Loucy (cell line): ENCODE results near the gene OTC.

Experiments
- H2AFZ ChIP-seq: fragments of 200-600 bp; sonication (generic); 2 replicates; pipeline ENCODE4 v1.6.0; 2016; ENCODE audit warnings: antibody characterized with exemption, mild to moderate bottlenecking, low read length, moderate library complexity
- H3F3A ChIP-seq: fragments of 200-600 bp; 2 replicates; pipeline ENCODE4 v1.6.0; 2016; ENCODE audit warnings: antibody characterized with exemption, low read depth, mild to moderate bottlenecking
- H3K27me3 ChIP-seq: fragments of 200-600 bp; sonication (generic); 2 replicates; pipeline ENCODE4 v1.6.1; 2014; ENCODE audit warnings: low read length, mild to moderate bottlenecking; ENCODE audit not compliant: insufficient read depth, poor library complexity, severe bottlenecking
- H3K36me3 ChIP-seq: fragments of 200-600 bp; sonication (generic); 2 replicates; pipeline ENCODE4 v1.6.1; 2016; ENCODE audit warnings: low read length; ENCODE audit not compliant: insufficient read depth
- H3K4me1 ChIP-seq: fragments of 200-600 bp; sonication (generic); 2 replicates; pipeline ENCODE4 v1.5.1; 2014; ENCODE audit warnings: low read length, mild to moderate bottlenecking; ENCODE audit not compliant: insufficient read depth, poor library complexity, severe bottlenecking
- H3K4me2 ChIP-seq: fragments of 200-600 bp; sonication (generic); 2 replicates; pipeline ENCODE4 v1.6.0; 2014; ENCODE audit warnings: antibody characterized with exemption, low read length, low read depth, mild to moderate bottlenecking; ENCODE audit not compliant: poor library complexity, severe bottlenecking
- H3K4me3 ChIP-seq: fragments of 200-600 bp; sonication (generic); 2 replicates; pipeline ENCODE4 v1.5.1; 2014; ENCODE audit warnings: low read length, mild to moderate bottlenecking, mixed read lengths; ENCODE audit not compliant: poor library complexity, severe bottlenecking
- H3K79me2 ChIP-seq: fragments of 200-600 bp; sonication (generic); 2 replicates; pipeline ENCODE4 v1.6.1; 2014; ENCODE audit warnings: low read length; ENCODE audit not compliant: insufficient read depth
- H3K9ac ChIP-seq: fragments of 200-600 bp; sonication (generic); 2 replicates; pipeline ENCODE4 v1.6.0; 2014; ENCODE audit warnings: mild to moderate bottlenecking, low read depth, low read length, moderate library complexity; ENCODE audit not compliant: poor library complexity, severe bottlenecking
- H3K9me2 ChIP-seq: fragments of 200-600 bp; sonication (generic); replicated peaks from 2 replicates; pipeline ENCODE4 v1.6.1; 2016; ENCODE audit warnings: low read depth, low read length, mixed read lengths
- H3K9me3 ChIP-seq: fragments of 200-600 bp; sonication (generic); 2 replicates; pipeline ENCODE4 v1.6.1; 2014; ENCODE audit warnings: mild to moderate bottlenecking, antibody characterized with exemption, low read length, low read depth; ENCODE audit not compliant: insufficient read depth
- H4K20me1 ChIP-seq: fragments of 200-600 bp; sonication (generic); 2 replicates; pipeline ENCODE4 v1.6.0; 2014; ENCODE audit warnings: antibody characterized with exemption, low read length, mild to moderate bottlenecking; ENCODE audit not compliant: insufficient read depth, poor library complexity, severe bottlenecking
- CTCF ChIP-seq: fragments of 200-600 bp; sonication (generic); conservative IDR thresholded peaks from 2 replicates; pipeline ENCODE4 v1.5.1; 2014; ENCODE audit warnings: mild to moderate bottlenecking, antibody characterized with exemption, low read length
- EZH2phosphoT487 ChIP-seq: fragments of 200-600 bp; IDR thresholded peaks from 2 replicates; pipeline ENCODE4 v1.6.1; 2018; ENCODE audit warnings: antibody characterized with exemption, mild to moderate bottlenecking, moderate library complexity, borderline replicate concordance

OTC gene

GRCh38 chrX:38458071-38458470 lies 105.7 kb downstream of the OTC start:
- Histone ChIP-seq H3K9me3 (no peaks in the 10 kb centered on the region; the same call in 1 of the 2 replicates), H3K27me3 (no peaks in the 10 kb centered on the region), H2AFZ (no peak overlapping the region), H3K4me2 (no peak overlapping the region), H3K9me2 (no peaks in the 10 kb centered on the region), H3K4me3 (no peak overlapping the region), H3K79me2 (no peaks in the 10 kb centered on the region), H4K20me1 (no peaks in the 10 kb centered on the region), H3K9ac (no peak overlapping the region), H3K36me3 (no peaks in the 10 kb centered on the region), H3K4me1 (peaks cover 19% of the 10 kb centered on the region), H3F3A (no peaks in the 10 kb centered on the region)
- no peak for TF ChIP-seq EZH2phosphoT487
- peak; percentile 64 for TF ChIP-seq CTCF

GRCh38 chrX:38462257-38462656 lies 109.9 kb downstream of the OTC start:
- no peak overlapping the region for H2AFZ ChIP-seq

GRCh38 chrX:38465686-38466085 lies 113.3 kb downstream of the OTC start:
- H3K27me3 ChIP-seq, result no peaks in the 10 kb centered on the region
- H3K9me2 ChIP-seq, result no peaks in the 10 kb centered on the region
- no peak overlapping the region for H3K4me2 ChIP-seq
- no peaks in the 10 kb centered on the region for H3F3A ChIP-seq
- H3K4me1 ChIP-seq, result peaks cover 3% of the 10 kb centered on the region
- no peaks in the 10 kb centered on the region; the same call in 1 of the 2 replicates for H3K9me3 ChIP-seq
- no peaks in the 10 kb centered on the region for H4K20me1 ChIP-seq
- H3K9ac ChIP-seq, result no peak overlapping the region
- no peak overlapping the region for H2AFZ ChIP-seq
- no peaks in the 10 kb centered on the region for H3K79me2 ChIP-seq
- no peaks in the 10 kb centered on the region for H3K36me3 ChIP-seq
- TF ChIP-seq CTCF (no peak), EZH2phosphoT487 (no peak)
- no peak overlapping the region for H3K4me3 ChIP-seq

More at GRCh38 chrX:38462257-38462656, 109.9 kb downstream of the OTC start:
- Histone ChIP-seq H3K9me3 (no peaks in the 10 kb centered on the region; the same call in 1 of the 2 replicates), H3K9me2 (no peaks in the 10 kb centered on the region), H3K4me2 (no peak overlapping the region), H3K4me3 (no peak overlapping the region), H3K4me1 (peaks cover 22% of the 10 kb centered on the region), H3K36me3 (no peaks in the 10 kb centered on the region), H3K79me2 (no peaks in the 10 kb centered on the region), H3K27me3 (no peaks in the 10 kb centered on the region), H4K20me1 (no peaks in the 10 kb centered on the region), H3F3A (no peaks in the 10 kb centered on the region), H3K9ac (no peak overlapping the region)
- no peak for TF ChIP-seq CTCF
- no peak for TF ChIP-seq EZH2phosphoT487
